ENCODE data around the gene ABHD2. TPM values are rescaled to one million over a fixed set of nuclear protein-coding genes. Genes with fewer than 3 reads are reported as not detected.

The ABHD2 gene
- total RNA-seq, 2 experiments from 2014 or later = 16.1 to 22.8 TPM

GRCh38 chr15:89113296-89114024 is 25.2 kb downstream of the ABHD2 start:
- Histone ChIP-seq H3K27ac (ENCODE audit: low read depth, low read length, poor library complexity, severe bottlenecking) (no peak overlapping the region), H3K9me3 (ENCODE audit: low read length) (no peaks in the 10 kb centered on the region), H3K9me2 (ENCODE audit: insufficient read depth, low read length) (no peaks in the 10 kb centered on the region), H3K36me3 (ENCODE audit: insufficient read depth, low read length) (peaks cover 8% of the 10 kb centered on the region; the same call in 1 of the 2 replicates), H2AFZ (ENCODE audit: low read length) (no peak overlapping the region), H3K4me1 (ENCODE audit: insufficient read depth, low read length, poor library complexity, severe bottlenecking) (peaks cover 9% of the 10 kb centered on the region), H4K20me1 (ENCODE audit: insufficient read depth, low read length) (no peaks in the 10 kb centered on the region), H3K79me2 (ENCODE audit: insufficient read depth, low read depth, low read length) (no peaks in the 10 kb centered on the region), H3K4me3 (ENCODE audit: low read depth, low read length, poor library complexity, severe bottlenecking) (no peak overlapping the region), H3K4me2 (ENCODE audit: low read length) (no peak overlapping the region)
- POLR2A ChIA-PET = interaction anchor here (0.6 to 2.4 kb wide), 3 partner anchors 15 to 33 kb away, joined by 3 to 9 read pairs (median 4); no protein-coding TSS in a partner anchor
- no TSS peak for BruUV-seq (replicated peaks)
- CTCF ChIA-PET (ENCODE audit: unreplicated experiment) = no interaction called here
- intact Hi-C loops (cut with micrococcal nuclease; ENCODE audit: unreplicated experiment) = no loop called here
- no peak for TF ChIP-seq EZH2phosphoT487 (IDR thresholded peaks at IDR 0.05; ENCODE audit: borderline replicate concordance, low read depth, low read length)
- no peak for DNase-seq (ENCODE audit: low spot score)

- no TSS peak for BruUV-seq (replicated peaks)
- intact Hi-C loops (cut with micrococcal nuclease; ENCODE audit: unreplicated experiment) = no loop called here
- no peaks in the 10 kb centered on the region for H3K9me3 ChIP-seq (ENCODE audit: low read length)
- TF ChIP-seq EZH2phosphoT487 (IDR thresholded peaks at IDR 0.05; ENCODE audit: borderline replicate concordance, low read depth, low read length) (no peak), CTCF (conservative IDR thresholded peaks at IDR 0.05; ENCODE audit: low read length) (no peak)
- CTCF ChIA-PET (ENCODE audit: unreplicated experiment) = no interaction called here
- no peak overlapping the region for H3K4me3 ChIP-seq (ENCODE audit: low read depth, low read length, poor library complexity, severe bottlenecking)
- H4K20me1 ChIP-seq (ENCODE audit: insufficient read depth, low read length) = no peaks in the 10 kb centered on the region
- DNase-seq (ENCODE audit: low spot score) = no peak
- no peak overlapping the region for H3K4me2 ChIP-seq (ENCODE audit: low read length)
- H3K9me2 ChIP-seq (ENCODE audit: insufficient read depth, low read length) = no peaks in the 10 kb centered on the region
- no peak overlapping the region for H3K27ac ChIP-seq (ENCODE audit: low read depth, low read length, poor library complexity, severe bottlenecking)
- POLR2A ChIA-PET = interaction anchor here (0.6 to 1.6 kb wide), 2 partner anchors 8 to 11 kb away, joined by 4 to 7 read pairs; no protein-coding TSS in a partner anchor
- H3K4me1 ChIP-seq (ENCODE audit: insufficient read depth, low read length, poor library complexity, severe bottlenecking) = peaks cover 9% of the 10 kb centered on the region
- H3K36me3 ChIP-seq (ENCODE audit: insufficient read depth, low read length) = peaks cover 8% of the 10 kb centered on the region; the same call in 1 of the 2 replicates
- H2AFZ ChIP-seq (ENCODE audit: low read length) = no peak overlapping the region
- H3K79me2 ChIP-seq (ENCODE audit: insufficient read depth, low read depth, low read length) = no peaks in the 10 kb centered on the region
Observed at GRCh38 chr15:89114990-89115389, 26.7 kb downstream of the ABHD2 start.

GRCh38 chr15:89115547-89115946 is 27.3 kb downstream of the ABHD2 start:
- no peaks in the 10 kb centered on the region for H3K79me2 ChIP-seq (ENCODE audit: insufficient read depth, low read depth, low read length)
- H4K20me1 ChIP-seq (ENCODE audit: insufficient read depth, low read length) = no peaks in the 10 kb centered on the region
- peaks cover 9% of the 10 kb centered on the region for H3K4me1 ChIP-seq (ENCODE audit: insufficient read depth, low read length, poor library complexity, severe bottlenecking)
- peak; percentile 32 for DNase-seq (ENCODE audit: low spot score)
- TF ChIP-seq EZH2phosphoT487 (IDR thresholded peaks at IDR 0.05; ENCODE audit: borderline replicate concordance, low read depth, low read length) (no peak), CTCF (conservative IDR thresholded peaks at IDR 0.05; ENCODE audit: low read length) (no peak)
- no peaks in the 10 kb centered on the region for H3K9me2 ChIP-seq (ENCODE audit: insufficient read depth, low read length)
- ChIA-PET CTCF (ENCODE audit: unreplicated experiment) (interaction anchor here (0.6 kb wide), 1 partner anchor 599 kb away, joined by 3 read pairs; no protein-coding TSS in a partner anchor), POLR2A (interaction anchor here (1.6 kb wide), 1 partner anchor 12 kb away, joined by 4 read pairs; no protein-coding TSS in a partner anchor)
- no peak overlapping the region for H3K4me3 ChIP-seq (ENCODE audit: low read depth, low read length, poor library complexity, severe bottlenecking)
- H3K36me3 ChIP-seq (ENCODE audit: insufficient read depth, low read length) = peaks cover 8% of the 10 kb centered on the region; the same call in 1 of the 2 replicates
- no peaks in the 10 kb centered on the region for H3K9me3 ChIP-seq (ENCODE audit: low read length)
- H2AFZ ChIP-seq (ENCODE audit: low read length) = no peak overlapping the region
- H3K4me2 ChIP-seq (ENCODE audit: low read length) = no peak overlapping the region
- no TSS peak for BruUV-seq (replicated peaks)
- no peak overlapping the region for H3K27ac ChIP-seq (ENCODE audit: low read depth, low read length, poor library complexity, severe bottlenecking)
- intact Hi-C loops (cut with micrococcal nuclease; ENCODE audit: unreplicated experiment) = no loop called here

Measured in OCI-LY7 (cell line).